K562 (cell line): ENCODE data around the gene HES3. TPM values are rescaled to one million over a fixed set of nuclear protein-coding genes. Genes with fewer than 3 reads are reported as not detected.
A peak's percentile ranks its signal among the peaks of the same experiment; 100 is the strongest.

Experiments
- ESRRB ChIP-seq: fragments of 250-450 bp; sonication (Bioruptor Pico); IDR thresholded peaks from 2 replicates; pipeline ENCODE4 v1.5.0; 2020; ENCODE audit warnings: mild to moderate bottlenecking, moderate library complexity, borderline replicate concordance
- FOXM1 ChIP-seq, 2 experiments: fragments of 450-650 bp in 1 of 2; sonication (generic) in 1 of 2; formaldehyde crosslinking in 1 of 2; IDR thresholded peaks; 2 replicates each; pipeline versions ENCODE4 v1.6.1 to v1.9.0; 2017 to 2022; ENCODE audit warnings: low read depth in 2 of 2, mild to moderate bottlenecking in 2 of 2, missing genetic modification reagents in 1 of 2, moderate library complexity in 1 of 2
- FOXP1 ChIP-seq: sonication (generic); formaldehyde crosslinking; IDR thresholded peaks from 2 replicates; pipeline ENCODE4 v1.8.0; 2022; ENCODE audit warnings: mild to moderate bottlenecking, missing genetic modification reagents
- FUS ChIP-seq: fragments of 200-400 bp; formaldehyde crosslinking; optimal IDR thresholded peaks from 2 replicates; pipeline ENCODE3; 2017; ENCODE audit warnings: low read depth, low read length
- GATAD2A ChIP-seq: fragments of 450-650 bp; IDR thresholded peaks from 2 replicates; pipeline ENCODE4 v1.6.1; 2017
- HMGN3 ChIP-seq: IDR thresholded peaks from 2 replicates; pipeline ENCODE4 v1.6.1; 2011; ENCODE audit warnings: borderline replicate concordance, low read depth, mild to moderate bottlenecking, mixed read lengths, low read length; ENCODE audit not compliant: insufficient read length; ENCODE audit errors: extremely low read depth
- LCOR ChIP-seq: sonication (generic); formaldehyde crosslinking; IDR thresholded peaks from 2 replicates; pipeline ENCODE4 v1.8.0; 2022; ENCODE audit warnings: mild to moderate bottlenecking, missing genetic modification reagents
- MCM3 ChIP-seq: fragments of 450-650 bp; IDR thresholded peaks from 2 replicates; pipeline ENCODE4 v1.6.1; 2016
- NR4A1 ChIP-seq, 2 experiments: fragments of 250-450 bp in 1 of 2; fragments of 450-650 bp in 1 of 2; sonication (Bioruptor Pico) in 1 of 2; IDR thresholded peaks; 2 replicates each; pipeline versions ENCODE4 v1.4.0 to v1.6.1; 2016 to 2020; ENCODE audit warnings: mild to moderate bottlenecking in 2 of 2, missing compliant biosample characterization in 1 of 2, missing genetic modification characterization in 1 of 2, moderate library complexity in 1 of 2
- PHB ChIP-seq: fragments of 250-450 bp; sonication (Bioruptor Pico); IDR thresholded peaks from 2 replicates; pipeline ENCODE4 v1.5.0; 2021
- PHTF2 ChIP-seq: fragments of 250-450 bp; sonication (Bioruptor Pico); IDR thresholded peaks from 2 replicates; pipeline ENCODE4 v1.5.0; 2021; ENCODE audit warnings: mild to moderate bottlenecking
- POLR2AphosphoS2 ChIP-seq: IDR thresholded peaks from 2 replicates; pipeline ENCODE4 v1.6.1; 2012; ENCODE audit warnings: low read length, improper control_type of control experiment
- RFX7 ChIP-seq: fragments of 250-450 bp; sonication (Bioruptor Pico); IDR thresholded peaks from 2 replicates; pipeline ENCODE4 v1.5.1; 2021; ENCODE audit warnings: mild to moderate bottlenecking
- SIN3B ChIP-seq: fragments of 450-650 bp; IDR thresholded peaks from 2 replicates; pipeline ENCODE4 v1.6.1; 2017; ENCODE audit warnings: low read depth, mild to moderate bottlenecking, moderate library complexity
- TARDBP ChIP-seq: fragments of 450-650 bp; IDR thresholded peaks from 2 replicates; pipeline ENCODE4 v1.6.1; 2016
- YBX1 ChIP-seq: fragments of 450-650 bp; IDR thresholded peaks from 2 replicates; pipeline ENCODE4 v1.7.1; 2016; ENCODE audit warnings: mild to moderate bottlenecking
- ZNF311 ChIP-seq: fragments of 250-450 bp; sonication (Bioruptor Pico); IDR thresholded peaks from 2 replicates; pipeline ENCODE4 v1.4.0; 2020; ENCODE audit warnings: mild to moderate bottlenecking, moderate library complexity
- ZNF431 ChIP-seq: sonication (generic); formaldehyde crosslinking; IDR thresholded peaks from 2 replicates; pipeline ENCODE4 v1.8.0; 2022; ENCODE audit warnings: mild to moderate bottlenecking, missing genetic modification reagents
- ZNF436 ChIP-seq: fragments of 250-450, 450-650 bp; sonication (Bioruptor Pico); formaldehyde crosslinking; IDR thresholded peaks from 2 replicates; pipeline ENCODE4 v1.7.0; 2020; ENCODE audit warnings: mild to moderate bottlenecking
- ZNF561 ChIP-seq: fragments of 450-650 bp; formaldehyde crosslinking; conservative IDR thresholded peaks from 2 replicates; pipeline ENCODE4 v1.4.0; 2020; ENCODE audit warnings: mild to moderate bottlenecking, moderate library complexity
- ZNF584 ChIP-seq: fragments of 200-800 bp; sonication (Bioruptor generic); IDR thresholded peaks from 2 replicates; pipeline ENCODE4 v1.6.1; 2016; ENCODE audit warnings: low read depth, mild to moderate bottlenecking, missing genetic modification characterization, missing compliant biosample characterization
- ZNF696 ChIP-seq: fragments of 250-450 bp; sonication (Bioruptor Pico); conservative IDR thresholded peaks from 2 replicates; pipeline ENCODE4 v1.4.0; 2020; ENCODE audit warnings: mild to moderate bottlenecking, moderate library complexity
- polyA plus RNA-seq, 8 experiments: library from polyadenylated mRNA; depleted of rRNA in 4 of 8; stranded (reverse) in 5 of 8; unstranded in 3 of 8; fragments of >200 nt; fragmentation: Nextera tagmentation in 2 of 8; fragmentation: Illumina TruSeq in 1 of 8; extraction: Ambion mirVana in 2 of 8; extraction: Trizol in 1 of 8; gene quantifications; 2 replicates each; pipeline versions ENCODE4 v1.2.1 to v1.2.3, GENCODE V29; 2011 to 2014; ENCODE audit warnings: inconsistent platforms in 1 of 8, missing spikeins in 1 of 8
- total RNA-seq, 7 experiments: library from RNA; depleted of rRNA in 6 of 7; stranded (reverse); fragments of >200 nt in 6 of 7; fragmentation: Illumina TruSeq in 2 of 7; extraction: Trizol in 2 of 7; gene quantifications; 2 replicates each; pipeline versions ENCODE4 v1.2.1 to v1.2.3, GENCODE V29; 2011 to 2021; ENCODE audit warnings: low replicate concordance in 1 of 7
- TF ChIP-seq, protein P1 (sequence below): fragments of 450-650 bp; IDR thresholded peaks from 2 replicates; pipeline ENCODE4 v1.6.1; 2014; ENCODE audit warnings: low read depth, mild to moderate bottlenecking, moderate library complexity, borderline replicate concordance
- TF ChIP-seq, protein P2 (sequence below): fragments of 250-450 bp; sonication (Bioruptor Pico); IDR thresholded peaks from 2 replicates; pipeline ENCODE4 v1.4.0; 2020; ENCODE audit warnings: borderline replicate concordance
- TF ChIP-seq, protein P3 (sequence below): fragments of 200-800 bp; sonication (Bioruptor generic); IDR thresholded peaks from 2 replicates; pipeline ENCODE4 v1.6.1; 2017; ENCODE audit warnings: missing genetic modification characterization, missing compliant biosample characterization

The HES3 gene
- total and polyA plus RNA-seq, 9 of the 15 experiments (the other 6 are each of a cell fraction or from before 2014, with no cell fraction given), result not detected

DNA sequence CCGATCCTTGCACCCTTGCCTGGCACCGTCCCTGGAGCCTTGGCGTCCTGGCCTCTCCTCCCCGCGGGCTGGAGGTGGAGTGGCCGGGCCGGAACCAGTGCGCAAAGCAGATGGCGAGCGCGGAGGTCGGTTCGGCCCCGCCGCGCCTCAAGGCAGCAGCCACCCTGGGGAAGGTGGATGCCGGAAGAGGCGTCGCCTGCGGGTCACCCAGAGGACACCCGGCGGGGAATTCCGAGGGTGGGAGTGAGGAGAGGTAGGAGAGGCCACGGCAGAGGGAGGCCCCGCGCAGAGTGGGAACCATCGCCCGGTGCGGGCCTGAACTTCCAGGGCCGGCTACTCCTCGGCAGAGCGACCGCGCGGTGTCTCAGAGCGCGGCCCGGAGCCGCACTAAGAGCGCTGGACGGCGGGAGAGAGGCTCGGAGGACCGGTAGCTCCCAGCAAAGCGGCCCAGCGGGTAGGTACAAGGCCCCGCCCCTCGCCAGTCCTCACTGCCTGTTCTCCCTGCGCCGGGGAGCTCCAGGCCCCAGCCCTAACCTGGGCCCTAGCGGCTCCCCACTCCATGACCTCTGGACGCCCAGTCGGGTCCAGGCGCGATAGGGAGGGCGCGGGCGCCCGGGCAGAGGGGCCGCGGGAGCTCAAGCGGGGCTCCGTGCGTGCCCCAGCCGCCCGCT lies 38.0 kb upstream of the HES3 start, which contains the start of gene RNF207 (continued):
- TF ChIP-seq ZNF584 (no peak), ZNF436 (no peak), PHB (CRISPR knock-in tag) (no peak), YBX1 (no peak), HMGN3 (peak; percentile 63), SIN3B (no peak), LCOR (CRISPR knock-in tag) (0 out of 2 replicates have a peak, but pooled peaks have one; percentile 39), FOXM1 (IDR thresholded peaks at IDR 0.05; ENCODE audit: low read depth) (no peak), FOXM1 (CRISPR knock-in tag; IDR thresholded peaks at IDR 0.05; ENCODE audit: low read depth) (no peak), FOXP1 (CRISPR knock-in tag) (0 out of 2 replicates have a peak, but pooled peaks have one; percentile 28), FUS (peak; percentile 26), MCM3 (no peak), ZNF696 (CRISPR knock-in tag) (no peak), ZNF561 (CRISPR knock-in tag) (no peak), ZNF311 (CRISPR knock-in tag) (no peak), RFX7 (CRISPR knock-in tag) (no peak), NR4A1 (CRISPR knock-in tag; IDR thresholded peaks at IDR 0.05) (no peak), NR4A1 (tag; IDR thresholded peaks at IDR 0.05) (no peak), GATAD2A (no peak), TARDBP (no peak), ESRRB (CRISPR knock-in tag) (no peak), PHTF2 (CRISPR knock-in tag) (no peak), POLR2AphosphoS2 (no peak), ZNF431 (CRISPR knock-in tag) (no peak)
- TF ChIP-seq, protein P1, sequence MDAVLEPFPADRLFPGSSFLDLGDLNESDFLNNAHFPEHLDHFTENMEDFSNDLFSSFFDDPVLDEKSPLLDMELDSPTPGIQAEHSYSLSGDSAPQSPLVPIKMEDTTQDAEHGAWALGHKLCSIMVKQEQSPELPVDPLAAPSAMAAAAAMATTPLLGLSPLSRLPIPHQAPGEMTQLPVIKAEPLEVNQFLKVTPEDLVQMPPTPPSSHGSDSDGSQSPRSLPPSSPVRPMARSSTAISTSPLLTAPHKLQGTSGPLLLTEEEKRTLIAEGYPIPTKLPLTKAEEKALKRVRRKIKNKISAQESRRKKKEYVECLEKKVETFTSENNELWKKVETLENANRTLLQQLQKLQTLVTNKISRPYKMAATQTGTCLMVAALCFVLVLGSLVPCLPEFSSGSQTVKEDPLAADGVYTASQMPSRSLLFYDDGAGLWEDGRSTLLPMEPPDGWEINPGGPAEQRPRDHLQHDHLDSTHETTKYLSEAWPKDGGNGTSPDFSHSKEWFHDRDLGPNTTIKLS, result no peak
- TF ChIP-seq, protein P2, sequence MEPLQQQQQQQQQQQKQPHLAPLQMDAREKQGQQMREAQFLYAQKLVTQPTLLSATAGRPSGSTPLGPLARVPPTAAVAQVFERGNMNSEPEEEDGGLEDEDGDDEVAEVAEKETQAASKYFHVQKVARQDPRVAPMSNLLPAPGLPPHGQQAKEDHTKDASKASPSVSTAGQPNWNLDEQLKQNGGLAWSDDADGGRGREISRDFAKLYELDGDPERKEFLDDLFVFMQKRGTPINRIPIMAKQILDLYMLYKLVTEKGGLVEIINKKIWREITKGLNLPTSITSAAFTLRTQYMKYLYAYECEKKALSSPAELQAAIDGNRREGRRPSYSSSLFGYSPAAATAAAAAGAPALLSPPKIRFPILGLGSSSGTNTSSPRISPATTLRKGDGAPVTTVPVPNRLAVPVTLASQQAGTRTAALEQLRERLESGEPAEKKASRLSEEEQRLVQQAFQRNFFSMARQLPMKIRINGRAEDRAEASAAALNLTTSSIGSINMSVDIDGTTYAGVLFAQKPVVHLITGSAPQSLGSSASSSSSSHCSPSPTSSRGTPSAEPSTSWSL (CRISPR knock-in tag), result no peak
- TF ChIP-seq, protein P3, sequence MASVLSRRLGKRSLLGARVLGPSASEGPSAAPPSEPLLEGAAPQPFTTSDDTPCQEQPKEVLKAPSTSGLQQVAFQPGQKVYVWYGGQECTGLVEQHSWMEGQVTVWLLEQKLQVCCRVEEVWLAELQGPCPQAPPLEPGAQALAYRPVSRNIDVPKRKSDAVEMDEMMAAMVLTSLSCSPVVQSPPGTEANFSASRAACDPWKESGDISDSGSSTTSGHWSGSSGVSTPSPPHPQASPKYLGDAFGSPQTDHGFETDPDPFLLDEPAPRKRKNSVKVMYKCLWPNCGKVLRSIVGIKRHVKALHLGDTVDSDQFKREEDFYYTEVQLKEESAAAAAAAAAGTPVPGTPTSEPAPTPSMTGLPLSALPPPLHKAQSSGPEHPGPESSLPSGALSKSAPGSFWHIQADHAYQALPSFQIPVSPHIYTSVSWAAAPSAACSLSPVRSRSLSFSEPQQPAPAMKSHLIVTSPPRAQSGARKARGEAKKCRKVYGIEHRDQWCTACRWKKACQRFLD (CRISPR knock-in tag), result no peak
